Hepatocyte (in vitro differentiated cells): Measurements from ENCODE around the gene TNFSF12. TPM values are rescaled to one million over a fixed set of nuclear protein-coding genes. Genes with fewer than 3 reads are reported as not detected.

Source experiments
- DNase-seq: peaks from one replicate; pipeline ENCODE4 v3.0.0-alpha.2; 2016; ENCODE audit warnings: low spot score
- H2AFZ ChIP-seq: fragments of 200-600 bp; sonication (generic); 2 replicates; pipeline ENCODE4 v1.6.0; 2016; ENCODE audit warnings: antibody characterized with exemption, mild to moderate bottlenecking
- H3K27ac ChIP-seq: fragments of 200-600 bp; sonication (generic); 2 replicates; pipeline ENCODE4 v1.5.1; 2016; ENCODE audit warnings: mild to moderate bottlenecking
- H3K27me3 ChIP-seq: fragments of 200-600 bp; sonication (generic); 2 replicates; pipeline ENCODE4 v1.6.1; 2016
- H3K36me3 ChIP-seq: fragments of 200-600 bp; sonication (generic); replicated peaks from 2 replicates; pipeline ENCODE4 v1.5.1; 2016; ENCODE audit warnings: low read depth; ENCODE audit not compliant: insufficient read depth
- H3K4me1 ChIP-seq: fragments of 200-600 bp; sonication (generic); 2 replicates; pipeline ENCODE4 v1.5.1; 2016; ENCODE audit warnings: mild to moderate bottlenecking, moderate library complexity; ENCODE audit not compliant: insufficient read depth
- H3K4me2 ChIP-seq: fragments of 200-600 bp; sonication (generic); 2 replicates; pipeline ENCODE4 v1.6.0; 2016
- H3K4me3 ChIP-seq: fragments of 200-600 bp; sonication (generic); 2 replicates; pipeline ENCODE4 v1.5.1; 2016; ENCODE audit warnings: mild to moderate bottlenecking
- H3K79me2 ChIP-seq: fragments of 200-600 bp; sonication (generic); 2 replicates; pipeline ENCODE4 v1.6.0; 2017; ENCODE audit warnings: mild to moderate bottlenecking
- H3K9me2 ChIP-seq: fragments of 200-600 bp; sonication (generic); replicated peaks from 2 replicates; pipeline ENCODE4 v1.6.0; 2017; ENCODE audit warnings: mild to moderate bottlenecking; ENCODE audit not compliant: insufficient read depth
- H3K9me3 ChIP-seq: fragments of 200-600 bp; sonication (generic); 2 replicates; pipeline ENCODE4 v1.5.1; 2016; ENCODE audit warnings: low read depth, mild to moderate bottlenecking
- H4K20me1 ChIP-seq: fragments of 200-600 bp; sonication (generic); 2 replicates; pipeline ENCODE4 v1.6.0; 2016; ENCODE audit warnings: mild to moderate bottlenecking; ENCODE audit not compliant: insufficient read depth, poor library complexity, severe bottlenecking
- CTCF ChIP-seq: fragments of 200-600 bp; sonication (generic); IDR thresholded peaks from 2 replicates; pipeline ENCODE4 v1.5.1; 2016; ENCODE audit warnings: antibody characterized with exemption, mild to moderate bottlenecking; ENCODE audit not compliant: poor library complexity
- EZH2 ChIP-seq: fragments of 200-600 bp; sonication (generic); IDR thresholded peaks from 2 replicates; pipeline ENCODE4 v1.6.1; 2016; ENCODE audit warnings: antibody characterized with exemption, mild to moderate bottlenecking, borderline replicate concordance
- EZH2phosphoT487 ChIP-seq: fragments of 200-600 bp; sonication (generic); IDR thresholded peaks from one replicate; pipeline ENCODE4 v1.6.1; 2018; ENCODE audit warnings: antibody characterized with exemption, mild to moderate bottlenecking, low read depth, moderate library complexity; ENCODE audit not compliant: unreplicated experiment, severe bottlenecking
- WGBS: methylation state at CpG from one replicate; pipeline ENCODE4 v1.1.6; 2016; ENCODE audit warnings: low lambda C conversion rate; ENCODE audit errors: missing lambda C conversion rate; 5-methylcytosine and 5-hydroxymethylcytosine counted together
- polyA plus RNA-seq: library from polyadenylated mRNA; unstranded; fragments of >200 nt; fragmentation: Nextera tagmentation; extraction: Ambion mirVana; gene quantifications from 2 replicates; pipeline ENCODE4 v1.2.1, GENCODE V29; 2016
- total RNA-seq: library from RNA; depleted of rRNA; stranded (reverse); fragments of >200 nt; gene quantifications from 2 replicates; pipeline ENCODE4 v1.2.3, GENCODE V29; 2014

TNFSF12 gene
- total and polyA plus RNA-seq, 2 experiments from 2014 or later, result 4.5 to 8.0 TPM

- Histone ChIP-seq H3K9me2 (no peaks in the 10 kb centered on the region), H3K27ac (no peak overlapping the region), H3K4me1 (no peaks in the 10 kb centered on the region), H3K27me3 (no peaks in the 10 kb centered on the region), H3K4me3 (no peak overlapping the region), H3K79me2 (no peaks in the 10 kb centered on the region), H4K20me1 (no peaks in the 10 kb centered on the region), H3K36me3 (no peaks in the 10 kb centered on the region), H3K4me2 (no peak overlapping the region), H3K9me3 (no peaks in the 10 kb centered on the region), H2AFZ (no peak overlapping the region)
- WGBS, result 88% methylated on average over 9 of the region's 9 CpGs
- no peak for TF ChIP-seq EZH2phosphoT487
- no peak for TF ChIP-seq CTCF
- no peak for TF ChIP-seq EZH2
- no peak for DNase-seq
Observed at GRCh38 chr17:7541074-7541621, 7.7 kb upstream of the TNFSF12 start.

DNA sequence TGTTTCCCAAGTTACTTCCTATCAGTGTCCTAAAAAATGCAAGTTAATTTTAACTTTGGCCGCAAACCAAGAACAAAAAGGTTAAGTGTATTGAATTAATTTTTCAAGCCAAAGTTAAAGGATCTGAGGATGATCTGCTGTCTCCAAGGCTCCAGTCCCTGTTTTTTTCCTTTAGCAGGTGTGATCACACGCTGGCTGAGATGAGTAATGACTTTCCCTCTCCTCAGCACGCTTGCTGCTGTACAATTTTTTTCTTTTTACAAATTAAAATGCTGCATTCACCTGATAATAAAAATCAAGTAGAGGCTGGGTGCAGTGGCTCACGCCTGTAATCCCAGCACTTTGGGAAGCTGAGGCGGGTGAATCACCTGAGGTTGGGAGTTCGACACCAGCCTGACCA lies 3.9 kb upstream of the TNFSF12 start:
- Histone ChIP-seq H3K79me2 (no peaks in the 10 kb centered on the region), H3K4me1 (peaks cover 13% of the 10 kb centered on the region), H3K27ac (no peak overlapping the region), H4K20me1 (no peaks in the 10 kb centered on the region), H3K9me3 (no peaks in the 10 kb centered on the region), H3K36me3 (no peaks in the 10 kb centered on the region), H3K4me2 (no peak overlapping the region), H3K27me3 (no peaks in the 10 kb centered on the region), H3K4me3 (no peak overlapping the region), H2AFZ (no peak overlapping the region), H3K9me2 (no peaks in the 10 kb centered on the region)
- TF ChIP-seq EZH2 (no peak), EZH2phosphoT487 (no peak), CTCF (no peak)
- WGBS, result 77% methylated on average over 6 of the region's 6 CpGs
- DNase-seq, result no peak

DNA sequence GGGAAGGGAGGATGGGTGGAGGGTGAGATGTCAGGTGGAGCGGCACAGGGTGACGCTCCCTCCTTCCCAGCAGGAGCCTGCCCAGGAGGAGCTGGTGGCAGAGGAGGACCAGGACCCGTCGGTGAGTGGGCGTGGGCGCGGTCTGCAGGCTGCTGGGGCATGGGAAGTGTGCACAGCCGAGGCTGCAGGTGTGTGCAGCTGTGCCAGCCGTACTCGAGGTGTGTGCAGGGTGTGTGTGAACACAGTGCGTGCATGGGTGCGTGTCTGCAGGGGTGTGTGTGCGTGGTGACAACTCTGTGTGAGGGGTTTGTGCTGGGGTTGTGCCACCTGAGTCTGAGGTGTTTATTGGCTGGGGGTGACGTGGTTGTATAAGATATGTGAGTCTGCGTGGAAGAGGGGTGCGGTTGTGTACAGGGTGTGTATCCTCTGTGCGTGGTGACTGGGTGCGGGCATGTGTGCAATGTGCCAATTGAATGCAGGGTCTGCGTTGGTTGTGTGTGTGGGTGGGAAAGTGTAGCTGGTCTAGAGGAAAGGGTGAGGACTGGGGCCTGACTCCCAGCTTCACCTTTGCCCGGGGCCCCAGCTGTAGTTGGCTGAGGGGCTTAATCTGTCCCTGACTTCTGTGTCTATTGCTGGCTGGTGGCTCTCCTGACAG lies 670 bp downstream of the TNFSF12 start:
- H2AFZ ChIP-seq, result peak overlapping the region; percentile 77

More for the DNA sequence above, 670 bp downstream of the TNFSF12 start:
- peaks cover 24% of the 10 kb centered on the region for H3K4me1 ChIP-seq
- no peak for TF ChIP-seq CTCF
- TF ChIP-seq EZH2phosphoT487, result no peak
- no peak for TF ChIP-seq EZH2
- H3K4me2 ChIP-seq, result peak overlapping the region; percentile 85
- DNase-seq, result no peak
- no peaks in the 10 kb centered on the region for H3K36me3 ChIP-seq
- 67% methylated on average over 20 of the region's 20 CpGs for WGBS
- no peaks in the 10 kb centered on the region for H3K27me3 ChIP-seq
- H3K79me2 ChIP-seq, result no peaks in the 10 kb centered on the region
- H3K9me2 ChIP-seq, result no peaks in the 10 kb centered on the region
- H3K4me3 ChIP-seq, result peak overlapping the region; percentile 62
- no peaks in the 10 kb centered on the region for H3K9me3 ChIP-seq
- H4K20me1 ChIP-seq, result no peaks in the 10 kb centered on the region
- peak overlapping the region; percentile 75 for H3K27ac ChIP-seq
